Liver (tissue), 9 donors: Measurements from ENCODE around the gene ZFYVE26. TPM values are rescaled to one million over a fixed set of nuclear protein-coding genes. Genes with fewer than 3 reads are reported as not detected.

Experiments
- DNase-seq: peaks from one replicate; pipeline ENCODE4 v3.0.0-alpha.2; 2017; ENCODE audit warnings: low spot score
- H3K27ac ChIP-seq, 2 donors: one replicate each; pipeline ENCODE4 v1.7.0; 2013; ENCODE audit warnings: inconsistent platforms in 2 of 2, low read length in 2 of 2, control low read depth in 1 of 2, low read depth in 1 of 2, mild to moderate bottlenecking in 1 of 2
- H3K27me3 ChIP-seq, 4 donors: one replicate each; pipeline versions ENCODE4 v1.6.1 to v1.7.0; 2013; ENCODE audit warnings: low read length in 3 of 4, inconsistent platforms in 1 of 4, mild to moderate bottlenecking in 1 of 4, moderate library complexity in 1 of 4; ENCODE audit not compliant: control insufficient read depth in 4 of 4, insufficient read depth in 4 of 4
- H3K36me3 ChIP-seq, 4 donors: one replicate each; pipeline versions ENCODE4 v1.6.1 to v1.7.0; 2013; ENCODE audit warnings: low read length in 3 of 4, mild to moderate bottlenecking in 3 of 4, low read depth in 1 of 4, moderate library complexity in 1 of 4; ENCODE audit not compliant: control insufficient read depth in 4 of 4, insufficient read depth in 3 of 4
- H3K4me1 ChIP-seq, 4 donors: one replicate each; pipeline versions ENCODE4 v1.6.1 to v1.7.0; 2013; ENCODE audit warnings: low read length in 3 of 4, mild to moderate bottlenecking in 3 of 4, moderate library complexity in 1 of 4; ENCODE audit not compliant: control insufficient read depth in 4 of 4, insufficient read depth in 4 of 4
- H3K4me3 ChIP-seq, 3 donors: one replicate each; pipeline versions ENCODE4 v1.6.1 to v1.7.0; 2013; ENCODE audit warnings: low read length in 3 of 3, control low read depth in 1 of 3, low read depth in 1 of 3, mild to moderate bottlenecking in 1 of 3
- H3K9ac ChIP-seq, 2 donors: one replicate each; pipeline ENCODE4 v1.7.0; 2013; ENCODE audit warnings: low read length in 2 of 2, mild to moderate bottlenecking in 2 of 2, moderate library complexity in 2 of 2, control low read depth in 1 of 2, low read depth in 1 of 2
- H3K9me3 ChIP-seq, 4 donors: one replicate each; pipeline versions ENCODE4 v1.6.1 to v1.7.0; 2013; ENCODE audit warnings: low read length in 3 of 4; ENCODE audit not compliant: control insufficient read depth in 4 of 4
- EGR1 ChIP-seq, 2 donors: IDR thresholded peaks; 2 replicates each; pipeline ENCODE4 v1.6.1; 2016 to 2018; ENCODE audit warnings: antibody characterized with exemption in 2 of 2, low read depth in 2 of 2
- FOXA1 ChIP-seq: IDR thresholded peaks from 2 replicates; pipeline ENCODE4 v1.6.1; 2016; ENCODE audit warnings: antibody characterized with exemption
- FOXA2 ChIP-seq: IDR thresholded peaks from 2 replicates; pipeline ENCODE4 v1.6.1; 2016; ENCODE audit warnings: antibody characterized with exemption
- GABPA ChIP-seq, 2 donors: IDR thresholded peaks in 1 of 2; conservative IDR thresholded peaks in 1 of 2; 2 replicates each; pipeline ENCODE4 v1.6.1; 2016; ENCODE audit warnings: antibody characterized with exemption in 2 of 2, mild to moderate bottlenecking in 1 of 2, moderate library complexity in 1 of 2
- HNF4A ChIP-seq, 2 donors: conservative IDR thresholded peaks; 2 replicates each; pipeline ENCODE4 v1.6.1; 2016; ENCODE audit warnings: antibody characterized with exemption in 2 of 2, mild to moderate bottlenecking in 2 of 2
- HNF4G ChIP-seq: IDR thresholded peaks from 2 replicates; pipeline ENCODE4 v1.6.1; 2016; ENCODE audit warnings: antibody characterized with exemption
- JUND ChIP-seq, 2 donors: IDR thresholded peaks; 2 replicates each; pipeline ENCODE4 v1.6.1; 2016; ENCODE audit warnings: antibody characterized with exemption in 2 of 2
- NR2F2 ChIP-seq: IDR thresholded peaks from 2 replicates; pipeline ENCODE4 v1.6.1; 2016; ENCODE audit warnings: antibody characterized with exemption
- RAD21 ChIP-seq, 2 donors: IDR thresholded peaks; 2 replicates each; pipeline ENCODE4 v1.6.1; 2016; ENCODE audit warnings: antibody characterized with exemption in 2 of 2, mild to moderate bottlenecking in 2 of 2
- RXRA ChIP-seq, 2 donors: IDR thresholded peaks; 2 replicates each; pipeline ENCODE4 v1.6.1; 2017 to 2018; ENCODE audit warnings: antibody characterized with exemption in 2 of 2, mild to moderate bottlenecking in 1 of 2
- SP1 ChIP-seq: IDR thresholded peaks from 2 replicates; pipeline ENCODE4 v1.6.1; 2018; ENCODE audit warnings: antibody characterized with exemption, mild to moderate bottlenecking
- TAF1 ChIP-seq: conservative IDR thresholded peaks from 2 replicates; pipeline ENCODE4 v1.6.1; 2016; ENCODE audit warnings: antibody characterized with exemption, mild to moderate bottlenecking
- YY1 ChIP-seq: IDR thresholded peaks from 2 replicates; pipeline ENCODE4 v1.6.1; 2016; ENCODE audit warnings: antibody characterized with exemption, mild to moderate bottlenecking
- WGBS: extraction: QIAGEN DNeasy Blood & Tissue Kit; methylation state at CpG from one replicate; pipeline ENCODE4 v1.1.7; 2013; 5-methylcytosine and 5-hydroxymethylcytosine counted together
- polyA plus RNA-seq, 2 donors: library from polyadenylated mRNA; stranded (reverse) in 1 of 2; unstranded in 1 of 2; fragments of 200-250 nt in 1 of 2; fragments of >200 nt in 1 of 2; fragmentation: Nextera tagmentation in 1 of 2; extraction: Ambion mirVana in 1 of 2; gene quantifications; one replicate each; pipeline versions ENCODE4 v1.2.1 to v1.2.3, GENCODE V29; 2013 to 2015
- total RNA-seq, 2 donors: library from RNA; depleted of rRNA; stranded (reverse); fragments of >200 nt; gene quantifications; one replicate each; pipeline ENCODE4 v1.2.3, GENCODE V29; 2014
- TF ChIP-seq, protein P1 (sequence below): IDR thresholded peaks from 2 replicates; pipeline ENCODE4 v1.6.1; 2016; ENCODE audit warnings: antibody characterized with exemption
- TF ChIP-seq, protein P2 (sequence below): IDR thresholded peaks from 2 replicates; pipeline ENCODE4 v1.6.1; 2016; ENCODE audit warnings: antibody characterized with exemption
- TF ChIP-seq, protein P3 (sequence below): fragments of 150-350 bp; IDR thresholded peaks from 2 replicates; pipeline ENCODE4 v1.5.1; 2017; ENCODE audit warnings: improper control_type of control experiment, low read depth, low read length; ENCODE audit not compliant: missing input control
- TF ChIP-seq, protein P4 (sequence below): IDR thresholded peaks from 2 replicates; pipeline ENCODE4 v1.6.1; 2016; ENCODE audit warnings: antibody characterized with exemption
- TF ChIP-seq, protein P5 (sequence below): IDR thresholded peaks from 2 replicates; pipeline ENCODE4 v1.6.1; 2016; ENCODE audit warnings: antibody characterized with exemption, mild to moderate bottlenecking
- donor health status: healthy.
- donor health status: healthy.
- donor health status: healthy.
- donor health status: healthy.
- donor health status: healthy.

The ZFYVE26 gene
- total and polyA plus RNA-seq, 4 donors = 2.4 to 17.2 (median 7.7) TPM

DNA sequence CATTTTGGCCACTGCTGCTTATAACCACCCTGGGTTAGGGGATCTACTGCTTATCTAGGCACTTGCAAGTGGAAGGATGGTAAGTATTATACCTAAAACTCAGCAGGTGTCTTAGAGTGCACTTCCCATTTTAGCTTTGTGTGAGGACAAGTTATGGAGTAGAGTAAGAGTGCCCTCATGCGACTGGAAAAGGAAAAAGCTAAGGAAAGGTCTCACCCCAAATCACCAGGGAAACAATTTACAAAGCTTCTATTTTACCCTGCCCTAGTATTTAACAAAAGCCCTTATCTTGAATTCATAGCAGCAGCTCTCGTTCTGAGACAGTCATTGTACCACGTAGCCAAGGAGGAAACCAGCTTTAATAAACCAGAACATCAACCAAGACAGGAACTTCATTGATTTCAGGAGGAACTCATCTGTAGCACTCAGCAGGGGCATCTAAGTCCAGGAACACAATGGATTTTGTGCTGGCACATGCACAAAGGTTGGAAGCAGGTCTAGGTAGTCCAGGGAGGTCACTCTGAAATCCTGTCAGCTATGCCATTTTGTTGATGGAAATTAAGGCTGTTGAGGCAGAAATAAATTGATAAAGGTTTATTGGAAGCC, 111.8 kb downstream of the ZFYVE26 start:
- peaks cover 0 to 16% (median 11%) of the 10 kb centered on the region in 4 donors for H3K4me1 ChIP-seq
- H3K9me3 ChIP-seq = no peaks in the 10 kb centered on the region
- DNase-seq = no peak
- 0% methylated on average over 3 of the region's 3 CpGs for WGBS
- no peak overlapping the region for H3K27ac ChIP-seq
- no peak overlapping the region for H3K4me3 ChIP-seq
- H3K27me3 ChIP-seq = no peaks in the 10 kb centered on the region
- TF ChIP-seq JUND (IDR thresholded peaks at IDR 0.05) (no peak), HNF4A (conservative IDR thresholded peaks at IDR 0.05) (peak; percentile 17 to 41), SP1 (peak; percentile 15), YY1 (no peak), GABPA (IDR thresholded peaks at IDR 0.05 in 1 of 2, conservative IDR thresholded peaks at IDR 0.05 in 1 of 2) (no peak), HNF4G (no peak), RXRA (IDR thresholded peaks at IDR 0.05) (no peak), EGR1 (IDR thresholded peaks at IDR 0.05; ENCODE audit: low read depth in 2 of 2) (no peak), NR2F2 (peak; percentile 19), FOXA1 (no peak), TAF1 (no peak), RAD21 (IDR thresholded peaks at IDR 0.05) (peak; percentile 93 to 94), FOXA2 (no peak)
- TF ChIP-seq, protein P1, sequence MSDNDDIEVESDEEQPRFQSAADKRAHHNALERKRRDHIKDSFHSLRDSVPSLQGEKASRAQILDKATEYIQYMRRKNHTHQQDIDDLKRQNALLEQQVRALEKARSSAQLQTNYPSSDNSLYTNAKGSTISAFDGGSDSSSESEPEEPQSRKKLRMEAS = no peak
- TF ChIP-seq, protein P2, sequence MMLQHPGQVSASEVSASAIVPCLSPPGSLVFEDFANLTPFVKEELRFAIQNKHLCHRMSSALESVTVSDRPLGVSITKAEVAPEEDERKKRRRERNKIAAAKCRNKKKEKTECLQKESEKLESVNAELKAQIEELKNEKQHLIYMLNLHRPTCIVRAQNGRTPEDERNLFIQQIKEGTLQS = no peak
- TF ChIP-seq, protein P3, sequence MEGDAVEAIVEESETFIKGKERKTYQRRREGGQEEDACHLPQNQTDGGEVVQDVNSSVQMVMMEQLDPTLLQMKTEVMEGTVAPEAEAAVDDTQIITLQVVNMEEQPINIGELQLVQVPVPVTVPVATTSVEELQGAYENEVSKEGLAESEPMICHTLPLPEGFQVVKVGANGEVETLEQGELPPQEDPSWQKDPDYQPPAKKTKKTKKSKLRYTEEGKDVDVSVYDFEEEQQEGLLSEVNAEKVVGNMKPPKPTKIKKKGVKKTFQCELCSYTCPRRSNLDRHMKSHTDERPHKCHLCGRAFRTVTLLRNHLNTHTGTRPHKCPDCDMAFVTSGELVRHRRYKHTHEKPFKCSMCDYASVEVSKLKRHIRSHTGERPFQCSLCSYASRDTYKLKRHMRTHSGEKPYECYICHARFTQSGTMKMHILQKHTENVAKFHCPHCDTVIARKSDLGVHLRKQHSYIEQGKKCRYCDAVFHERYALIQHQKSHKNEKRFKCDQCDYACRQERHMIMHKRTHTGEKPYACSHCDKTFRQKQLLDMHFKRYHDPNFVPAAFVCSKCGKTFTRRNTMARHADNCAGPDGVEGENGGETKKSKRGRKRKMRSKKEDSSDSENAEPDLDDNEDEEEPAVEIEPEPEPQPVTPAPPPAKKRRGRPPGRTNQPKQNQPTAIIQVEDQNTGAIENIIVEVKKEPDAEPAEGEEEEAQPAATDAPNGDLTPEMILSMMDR = peak; percentile 75
- TF ChIP-seq, protein P4, sequence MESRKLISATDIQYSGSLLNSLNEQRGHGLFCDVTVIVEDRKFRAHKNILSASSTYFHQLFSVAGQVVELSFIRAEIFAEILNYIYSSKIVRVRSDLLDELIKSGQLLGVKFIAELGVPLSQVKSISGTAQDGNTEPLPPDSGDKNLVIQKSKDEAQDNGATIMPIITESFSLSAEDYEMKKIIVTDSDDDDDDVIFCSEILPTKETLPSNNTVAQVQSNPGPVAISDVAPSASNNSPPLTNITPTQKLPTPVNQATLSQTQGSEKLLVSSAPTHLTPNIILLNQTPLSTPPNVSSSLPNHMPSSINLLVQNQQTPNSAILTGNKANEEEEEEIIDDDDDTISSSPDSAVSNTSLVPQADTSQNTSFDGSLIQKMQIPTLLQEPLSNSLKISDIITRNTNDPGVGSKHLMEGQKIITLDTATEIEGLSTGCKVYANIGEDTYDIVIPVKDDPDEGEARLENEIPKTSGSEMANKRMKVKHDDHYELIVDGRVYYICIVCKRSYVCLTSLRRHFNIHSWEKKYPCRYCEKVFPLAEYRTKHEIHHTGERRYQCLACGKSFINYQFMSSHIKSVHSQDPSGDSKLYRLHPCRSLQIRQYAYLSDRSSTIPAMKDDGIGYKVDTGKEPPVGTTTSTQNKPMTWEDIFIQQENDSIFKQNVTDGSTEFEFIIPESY = no peak
- TF ChIP-seq, protein P5, sequence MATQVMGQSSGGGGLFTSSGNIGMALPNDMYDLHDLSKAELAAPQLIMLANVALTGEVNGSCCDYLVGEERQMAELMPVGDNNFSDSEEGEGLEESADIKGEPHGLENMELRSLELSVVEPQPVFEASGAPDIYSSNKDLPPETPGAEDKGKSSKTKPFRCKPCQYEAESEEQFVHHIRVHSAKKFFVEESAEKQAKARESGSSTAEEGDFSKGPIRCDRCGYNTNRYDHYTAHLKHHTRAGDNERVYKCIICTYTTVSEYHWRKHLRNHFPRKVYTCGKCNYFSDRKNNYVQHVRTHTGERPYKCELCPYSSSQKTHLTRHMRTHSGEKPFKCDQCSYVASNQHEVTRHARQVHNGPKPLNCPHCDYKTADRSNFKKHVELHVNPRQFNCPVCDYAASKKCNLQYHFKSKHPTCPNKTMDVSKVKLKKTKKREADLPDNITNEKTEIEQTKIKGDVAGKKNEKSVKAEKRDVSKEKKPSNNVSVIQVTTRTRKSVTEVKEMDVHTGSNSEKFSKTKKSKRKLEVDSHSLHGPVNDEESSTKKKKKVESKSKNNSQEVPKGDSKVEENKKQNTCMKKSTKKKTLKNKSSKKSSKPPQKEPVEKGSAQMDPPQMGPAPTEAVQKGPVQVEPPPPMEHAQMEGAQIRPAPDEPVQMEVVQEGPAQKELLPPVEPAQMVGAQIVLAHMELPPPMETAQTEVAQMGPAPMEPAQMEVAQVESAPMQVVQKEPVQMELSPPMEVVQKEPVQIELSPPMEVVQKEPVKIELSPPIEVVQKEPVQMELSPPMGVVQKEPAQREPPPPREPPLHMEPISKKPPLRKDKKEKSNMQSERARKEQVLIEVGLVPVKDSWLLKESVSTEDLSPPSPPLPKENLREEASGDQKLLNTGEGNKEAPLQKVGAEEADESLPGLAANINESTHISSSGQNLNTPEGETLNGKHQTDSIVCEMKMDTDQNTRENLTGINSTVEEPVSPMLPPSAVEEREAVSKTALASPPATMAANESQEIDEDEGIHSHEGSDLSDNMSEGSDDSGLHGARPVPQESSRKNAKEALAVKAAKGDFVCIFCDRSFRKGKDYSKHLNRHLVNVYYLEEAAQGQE = no peak
- H3K36me3 ChIP-seq = no peaks in the 10 kb centered on the region
- peak overlapping the region in 1 of 2 donors; percentile 42 for H3K9ac ChIP-seq
